ENCODE results near the gene ABCF1. TPM values are rescaled to one million over a fixed set of nuclear protein-coding genes. Genes with fewer than 3 reads are reported as not detected.

ABCF1 gene
- total RNA-seq, 1 experiment from 2014 or later: 53.3 TPM

- TF ChIP-seq POLR2A (IDR thresholded peaks at IDR 0.05; ENCODE audit: borderline replicate concordance, extremely low read depth, insufficient read depth, insufficient read length) (no peak), POLR2AphosphoS5 (IDR thresholded peaks at IDR 0.05; ENCODE audit: low read depth, low read length) (peak; percentile 33; the same call in 1 of the 2 replicates)
- peaks cover 4% of the 10 kb centered on the region; the same call in 1 of the 2 replicates for H4K20me1 ChIP-seq (ENCODE audit: insufficient read depth)
- intact Hi-C loops (cut with micrococcal nuclease): loop anchor here (5.0 to 10.0 kb wide), 2 partner anchors 129 to 203 kb away; no protein-coding TSS in a partner anchor
- no peak overlapping the region for H3K4me2 ChIP-seq (ENCODE audit: low read length)
- ChIA-PET POLR2A (interaction anchor here (1.1 to 2.0 kb wide), 6 partner anchors 11 to 120 kb away, joined by 3 to 28 read pairs (median 8); no protein-coding TSS in a partner anchor), CTCF (interaction anchor here (3.6 kb wide), 1 partner anchor 120 kb away, joined by 26 read pairs; no protein-coding TSS in a partner anchor), RAD21 (ENCODE audit: low non-redundant PET in 1 of 2, low total read pairs in 2 of 2, uncharacterized antibody in 2 of 2, unreplicated experiment in 2 of 2) (no interaction called here)
- H3K27ac ChIP-seq (ENCODE audit: low read depth, low read length): no peak overlapping the region
- BruUV-seq (replicated peaks): no TSS peak
- H3K9me3 ChIP-seq (ENCODE audit: control insufficient read depth in 1 of 2, insufficient read depth in 1 of 2, low read depth in 1 of 2, low read length in 2 of 2): no peaks in the 10 kb centered on the region
- H3K9me2 ChIP-seq (ENCODE audit: insufficient read depth): no peaks in the 10 kb centered on the region
- DNase-seq (ENCODE audit: low read depth, low spot score) (no peak), ATAC-seq (no peak)
- H3K4me3 ChIP-seq (replicated peaks in 1 of 2; ENCODE audit: low read depth in 1 of 2, low read length in 2 of 2): no peak overlapping the region
- no peak overlapping the region for H2AFZ ChIP-seq (ENCODE audit: low read depth, low read length, poor library complexity, severe bottlenecking)
- H3K36me3 ChIP-seq (ENCODE audit: control insufficient read depth in 1 of 2, insufficient read depth in 2 of 2, low read length in 2 of 2): peaks cover 33 to 50% of the 10 kb centered on the region in 2 experiments
- H3K4me1 ChIP-seq (ENCODE audit: control insufficient read depth in 1 of 2, insufficient read depth in 2 of 2, low read length in 2 of 2): peaks cover 9 to 27% of the 10 kb centered on the region in 2 experiments
- no peak overlapping the region for H3K9ac ChIP-seq (ENCODE audit: low read length)
- H3K27me3 ChIP-seq (ENCODE audit: insufficient read depth, low read length): no peaks in the 10 kb centered on the region
- H3K79me2 ChIP-seq (ENCODE audit: insufficient read depth, low read length): peaks cover 80% of the 10 kb centered on the region
Observed at GRCh38 chr6:30611150-30611855, 40.1 kb downstream of the ABCF1 start.

GRCh38 chr6:30611856-30612194, 40.6 kb downstream of the ABCF1 start:
- Histone ChIP-seq H3K9ac (ENCODE audit: low read length) (no peak overlapping the region), H3K9me3 (ENCODE audit: control insufficient read depth in 1 of 2, insufficient read depth in 1 of 2, low read depth in 1 of 2, low read length in 2 of 2) (no peaks in the 10 kb centered on the region), H3K27ac (ENCODE audit: low read depth, low read length) (no peak overlapping the region), H3K79me2 (ENCODE audit: insufficient read depth, low read length) (peaks cover 80% of the 10 kb centered on the region), H3K27me3 (ENCODE audit: insufficient read depth, low read length) (no peaks in the 10 kb centered on the region), H3K4me1 (ENCODE audit: control insufficient read depth in 1 of 2, insufficient read depth in 2 of 2, low read length in 2 of 2) (peaks cover 9 to 27% of the 10 kb centered on the region in 2 experiments), H3K9me2 (ENCODE audit: insufficient read depth) (no peaks in the 10 kb centered on the region), H4K20me1 (ENCODE audit: insufficient read depth) (no peaks in the 10 kb centered on the region; the same call in 1 of the 2 replicates), H3K4me2 (ENCODE audit: low read length) (no peak overlapping the region), H3K4me3 (replicated peaks in 1 of 2; ENCODE audit: low read depth in 1 of 2, low read length in 2 of 2) (no peak overlapping the region), H3K36me3 (ENCODE audit: control insufficient read depth in 1 of 2, insufficient read depth in 2 of 2, low read length in 2 of 2) (peaks cover 32 to 50% of the 10 kb centered on the region in 2 experiments), H2AFZ (ENCODE audit: low read depth, low read length, poor library complexity, severe bottlenecking) (no peak overlapping the region)
- no peak for ATAC-seq
- TF ChIP-seq EGR1 (IDR thresholded peaks at IDR 0.05; ENCODE audit: low read depth) (no peak), POLR2AphosphoS5 (IDR thresholded peaks at IDR 0.05; ENCODE audit: low read depth, low read length) (0 out of 2 replicates have a peak, but pooled peaks have one; percentile 5), EZH2 (IDR thresholded peaks at IDR 0.05) (no peak)
- no peak for DNase-seq (ENCODE audit: low read depth, low spot score)
- ChIA-PET CTCF (interaction anchor here (1.6 to 3.6 kb wide), 3 partner anchors 119 to 130 kb away, joined by 8 to 26 read pairs (median 10); no protein-coding TSS in a partner anchor), POLR2A (interaction anchor here (0.8 to 1.9 kb wide), 6 partner anchors 13 to 119 kb away, joined by 3 to 28 read pairs (median 3); partner anchors contain the start of gene DHX16), RAD21 (ENCODE audit: low non-redundant PET in 1 of 2, low total read pairs in 2 of 2, uncharacterized antibody in 2 of 2, unreplicated experiment in 2 of 2) (no interaction called here)
- no TSS peak for BruUV-seq (replicated peaks)
- intact Hi-C loops (cut with micrococcal nuclease): loop anchor here (5.0 to 10.0 kb wide), 2 partner anchors 130 to 203 kb away; no protein-coding TSS in a partner anchor

All from HCT116 (cell line).